ENCODE results near the gene OR2A14. TPM values are rescaled to one million over a fixed set of nuclear protein-coding genes. Genes with fewer than 3 reads are reported as not detected.

OR2A14 gene
- total and polyA plus RNA-seq, 2 of the 4 experiments (the other 2 are of a cell fraction) = not detected

DNA sequence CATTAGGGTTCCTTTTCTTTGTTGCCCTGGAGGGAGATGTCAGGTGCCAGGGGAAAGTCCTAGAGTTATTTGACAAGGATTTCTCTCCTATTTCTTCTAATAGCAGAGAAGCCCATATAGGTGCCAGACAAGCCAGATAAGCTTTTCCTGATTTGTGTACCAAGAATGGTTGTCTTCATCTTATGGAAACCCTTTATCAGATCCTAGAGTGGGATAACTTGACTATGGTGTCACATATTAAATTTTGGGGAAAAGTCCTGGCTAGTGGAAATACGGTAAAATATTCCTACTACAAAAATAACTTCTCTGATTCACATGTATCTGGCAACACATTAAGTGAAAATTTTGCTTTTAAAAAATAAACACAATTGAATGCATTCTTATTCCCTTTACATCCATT, 35.7 kb upstream of the OR2A14 start:
- Histone ChIP-seq H4K5ac (ENCODE audit: low read depth, low read length) (no peak overlapping the region), H3K4me2 (ENCODE audit: low read depth, low read length) (no peak overlapping the region), H3K4me1 (ENCODE audit: control insufficient read depth, insufficient read depth, low read length) (no peaks in the 10 kb centered on the region), H2BK20ac (ENCODE audit: low read depth, low read length) (no peak overlapping the region), H4K8ac (ENCODE audit: low read depth in 2 of 2, low read length in 2 of 2) (no peak overlapping the region), H3K36me3 (ENCODE audit: control insufficient read depth, insufficient read depth, low read length) (no peaks in the 10 kb centered on the region), H3K23ac (ENCODE audit: low read depth, low read length) (no peak overlapping the region), H3K14ac (replicated peaks; ENCODE audit: low read depth, low read length) (no peak overlapping the region), H3K4me3 (ENCODE audit: insufficient read depth, low read depth, low read length) (no peak overlapping the region), H2BK5ac (ENCODE audit: low read depth, low read length, poor library complexity, severe bottlenecking) (no peak overlapping the region), H2AK9ac (replicated peaks; ENCODE audit: low read depth, low read length, poor library complexity) (no peak overlapping the region), H2BK15ac (ENCODE audit: low read depth, low read length) (no peak overlapping the region), H3K4ac (ENCODE audit: low read depth, low read length) (no peak overlapping the region), H3K9me1 (ENCODE audit: insufficient read depth, low read length) (no peaks in the 10 kb centered on the region), H4K20me1 (ENCODE audit: insufficient read depth, low read length) (no peaks in the 10 kb centered on the region), H2BK120ac (ENCODE audit: low read depth, low read length) (no peak overlapping the region), H3K27ac (ENCODE audit: insufficient read depth, low read length) (no peak overlapping the region), H3K9me3 (ENCODE audit: control insufficient read depth, insufficient read depth, low read length) (no peaks in the 10 kb centered on the region), H2AFZ (replicated peaks; ENCODE audit: low read length, poor library complexity) (no peak overlapping the region), H3K27me3 (ENCODE audit: control insufficient read depth, insufficient read depth, low read length) (no peaks in the 10 kb centered on the region), H3K79me1 (ENCODE audit: low read depth in 1 of 2, low read length in 2 of 2) (no peaks in the 10 kb centered on the region), H4K91ac (ENCODE audit: insufficient read depth, low read depth, low read length) (no peak overlapping the region), H3K18ac (ENCODE audit: low read depth, low read length) (no peak overlapping the region), H2AK5ac (ENCODE audit: low read depth, low read length) (no peak overlapping the region), H3K9ac (ENCODE audit: low read depth, low read length) (no peak overlapping the region), H3K56ac (ENCODE audit: extremely low read depth, insufficient read depth, low read length) (no peak overlapping the region)
- no TSS peak for BruUV-seq (replicated peaks)
- in situ Hi-C loops (cut with MboI; ENCODE audit: low sequenced_read_pairs) (no loop called here), intact Hi-C loops (cut with micrococcal nuclease) (no loop called here), dilution Hi-C loops (cut with HindIII; ENCODE audit: low sequenced_read_pairs, unreplicated experiment) (no loop called here)
- CTCF ChIA-PET = no interaction called here
- POLR2A ChIA-PET (ENCODE audit: unreplicated experiment) = no interaction called here
- TF ChIP-seq USF2 (IDR thresholded peaks at IDR 0.05; ENCODE audit: low read depth, low read length) (no peak), POLR2A (IDR thresholded peaks at IDR 0.05; ENCODE audit: low read depth, low read length) (no peak)
- DNase-seq (no peak), ATAC-seq (ENCODE audit: low read depth) (no peak)
- no CpG with 5 or more reads among the region's 1 CpG for WGBS, 2 experiments (ENCODE audit: extremely low coverage in 2 of 2, insufficient read length in 1 of 2)
